ENCODE data around the gene FILIP1L.

Gene FILIP1L

GRCh38 chr3:100039075-100039474 is 75.2 kb downstream of the FILIP1L start:
- no peak for DNase-seq

- no peak for DNase-seq
These were observed 80.3 kb downstream of the FILIP1L start for GRCh38 chr3:100033903-100034471.

GRCh38 chr3:100033184-100033583 is 81.1 kb downstream of the FILIP1L start:
- DNase-seq, result peak; percentile 71

GRCh38 chr3:100032243-100032642 is 82.1 kb downstream of the FILIP1L start:
- no peak for DNase-seq

GRCh38 chr3:100030914-100031425 is 83.3 kb downstream of the FILIP1L start:
- DNase-seq, result no peak

GRCh38 chr3:100030346-100030745 is 84.0 kb downstream of the FILIP1L start:
- no peak for DNase-seq

GRCh38 chr3:100029689-100030088 is 84.6 kb downstream of the FILIP1L start:
- no peak for DNase-seq

GRCh38 chr3:100029052-100029451 is 85.2 kb downstream of the FILIP1L start:
- DNase-seq, result no peak

GRCh38 chr3:100027321-100027720 is 87.0 kb downstream of the FILIP1L start:
- no peak for DNase-seq

- no peak for DNase-seq
These were observed 89.6 kb downstream of the FILIP1L start for GRCh38 chr3:100024520-100025303.

GRCh38 chr3:100023595-100023994 is 90.7 kb downstream of the FILIP1L start:
- DNase-seq, result no peak

GRCh38 chr3:100023150-100023549 is 91.2 kb downstream of the FILIP1L start:
- no peak for DNase-seq

- no peak for DNase-seq
These were observed 91.8 kb downstream of the FILIP1L start for GRCh38 chr3:100022506-100022905.

GRCh38 chr3:100020876-100021644 is 93.2 kb downstream of the FILIP1L start:
- DNase-seq, result no peak

- DNase-seq, result no peak
These were observed 94.6 kb downstream of the FILIP1L start for GRCh38 chr3:100019719-100020118.

- DNase-seq, result no peak
These were observed 95.5 kb downstream of the FILIP1L start for GRCh38 chr3:100018806-100019205.

- no peak for DNase-seq
These were observed 104.2 kb downstream of the FILIP1L start for GRCh38 chr3:100010087-100010417.

GRCh38 chr3:100009276-100010086 is 104.8 kb downstream of the FILIP1L start:
- no peak for DNase-seq

GRCh38 chr3:100008081-100008698 is 106.1 kb downstream of the FILIP1L start:
- DNase-seq, result no peak

GRCh38 chr3:100007313-100007712 is 107.0 kb downstream of the FILIP1L start:
- no peak for DNase-seq

- no peak for DNase-seq
These were observed 107.6 kb downstream of the FILIP1L start for GRCh38 chr3:100006570-100007271.

All from islet precursor cell (in vitro differentiated cells).